Lower lobe of right lung (tissue), 2 donors: ENCODE data around the gene WNT9A. TPM values are rescaled to one million over a fixed set of nuclear protein-coding genes. Genes with fewer than 3 reads are reported as not detected.
A peak's percentile ranks its signal among the peaks of the same experiment; 100 is the strongest.

Source experiments
- ATAC-seq, 2 donors: fragments of 200-7000 bp; cut with Tn5 transposase; one replicate each; pipeline ENCODE4 v1.9.1; 2020 to 2022; ENCODE audit warnings: mild to moderate bottlenecking in 2 of 2, moderate library complexity in 2 of 2
- DNase-seq: peaks from one replicate; pipeline ENCODE4 v3.0.0-alpha.2; 2020
- H3K27ac ChIP-seq: fragments of 200-600 bp; one replicate; pipeline ENCODE4 v1.8.0; 2022
- H3K27me3 ChIP-seq: fragments of 200-600 bp; one replicate; pipeline ENCODE4 v1.8.0; 2022; ENCODE audit warnings: low read depth
- H3K36me3 ChIP-seq: fragments of 200-600 bp; one replicate; pipeline ENCODE4 v1.8.0; 2022; ENCODE audit warnings: mild to moderate bottlenecking
- H3K4me1 ChIP-seq: fragments of 200-600 bp; one replicate; pipeline ENCODE4 v1.8.0; 2022
- H3K4me3 ChIP-seq: fragments of 200-600 bp; one replicate; pipeline ENCODE4 v1.8.0; 2022; ENCODE audit warnings: mild to moderate bottlenecking
- H3K9me3 ChIP-seq: fragments of 200-600 bp; one replicate; pipeline ENCODE4 v1.8.0; 2022
- CTCF ChIP-seq: fragments of 200-600 bp; IDR thresholded peaks from one replicate; pipeline ENCODE4 v1.8.0; 2022; ENCODE audit warnings: antibody characterized with exemption, mild to moderate bottlenecking
- intact Hi-C: fragments of 100-400 bp; cut with DNase I; formaldehyde crosslinking; loops from one replicate; pipeline ENCODE4 v1.11.0; 2022
- total RNA-seq: library from RNA; stranded (reverse); fragmentation: NEBNext Ultra II Directional; extraction: Animal tissue kit (Norgen Biotek cat#: 25700); gene quantifications from one replicate; pipeline ENCODE4 v1.2.1, GENCODE V29; 2021
- donor health status: DM: no; HTN: yes; CAD: no; lungs with severe emphysema.

Gene WNT9A
- total RNA-seq, 1 donor from 2014 or later: 7.0 TPM

GRCh38 chr1:227925582-227926198 is 22.0 kb downstream of the WNT9A start:
- Histone ChIP-seq H3K4me1 (peaks cover 8% of the 10 kb centered on the region), H3K36me3 (peaks cover 8% of the 10 kb centered on the region), H3K27ac (no peak overlapping the region), H3K9me3 (no peaks in the 10 kb centered on the region), H3K27me3 (no peaks in the 10 kb centered on the region), H3K4me3 (no peak overlapping the region)
- intact Hi-C loops: no loop called here
- ATAC-seq (no peak), DNase-seq (no peak)
- TF ChIP-seq CTCF: no peak

- ATAC-seq (peak; percentile 63 to 80), DNase-seq (peak; percentile 73)
- H3K27ac ChIP-seq: peak overlapping the region; percentile 44
- H3K4me3 ChIP-seq: no peak overlapping the region
- no peaks in the 10 kb centered on the region for H3K27me3 ChIP-seq
- H3K9me3 ChIP-seq: no peaks in the 10 kb centered on the region
- peaks cover 8% of the 10 kb centered on the region for H3K4me1 ChIP-seq
- TF ChIP-seq CTCF: no peak
- intact Hi-C loops: no loop called here
- H3K36me3 ChIP-seq: peaks cover 8% of the 10 kb centered on the region
These were observed 22.7 kb downstream of the WNT9A start for GRCh38 chr1:227924833-227925574.

- Histone ChIP-seq H3K9me3 (no peaks in the 10 kb centered on the region), H3K27me3 (no peaks in the 10 kb centered on the region), H3K4me3 (no peak overlapping the region), H3K27ac (no peak overlapping the region), H3K36me3 (peaks cover 8% of the 10 kb centered on the region), H3K4me1 (peaks cover 8% of the 10 kb centered on the region)
- ATAC-seq (no peak), DNase-seq (no peak)
- intact Hi-C loops: no loop called here
- TF ChIP-seq CTCF: no peak
These were observed 23.4 kb downstream of the WNT9A start for GRCh38 chr1:227924168-227924832.

- DNase-seq (no peak), ATAC-seq (no peak)
- Histone ChIP-seq H3K9me3 (no peaks in the 10 kb centered on the region), H3K4me3 (no peak overlapping the region), H3K36me3 (peaks cover 8% of the 10 kb centered on the region), H3K27ac (no peak overlapping the region), H3K27me3 (no peaks in the 10 kb centered on the region), H3K4me1 (peaks cover 8% of the 10 kb centered on the region)
- no peak for TF ChIP-seq CTCF
- intact Hi-C loops: no loop called here
These were observed 24.2 kb downstream of the WNT9A start for GRCh38 chr1:227923353-227924167.
